ENCODE measurements around the gene UNC5A. TPM values are rescaled to one million over a fixed set of nuclear protein-coding genes. Genes with fewer than 3 reads are reported as not detected.

The UNC5A gene
- total and polyA plus RNA-seq, 11 donors = 0.09 to 0.43 (median 0.20) TPM; not detected in 7

- DNase-seq (peak in 1 of 5 donors; percentile 9), ATAC-seq (no peak)
- intact Hi-C loops (cut with DNase I) = no loop called here
- Histone ChIP-seq H3K36me3 (no peaks in the 10 kb centered on the region), H3K4me3 (no peak overlapping the region), H3K9me3 (no peaks in the 10 kb centered on the region), H3K27me3 (peaks cover 0 to 91% (median 22%) of the 10 kb centered on the region in 9 donors), H3K27ac (no peak overlapping the region), H3K4me1 (no peaks in the 10 kb centered on the region)
- TF ChIP-seq POLR2A (IDR thresholded peaks at IDR 0.05) (no peak), CTCF (IDR thresholded peaks at IDR 0.05) (no peak)
- WGBS, 4 donors = 49 to 67% (median 56%) methylated on average over 13 to 18 of the region's 18 CpGs
Observed at GRCh38 chr5:176847148-176847547, 36.8 kb downstream of the UNC5A start.

GRCh38 chr5:176847726-176848290, 37.4 kb downstream of the UNC5A start:
- H3K27ac ChIP-seq = no peak overlapping the region
- no peak for ATAC-seq
- H3K9me3 ChIP-seq = no peaks in the 10 kb centered on the region
- TF ChIP-seq POLR2A (IDR thresholded peaks at IDR 0.05) (no peak), CTCF (IDR thresholded peaks at IDR 0.05) (no peak)
- no peak overlapping the region for H3K4me3 ChIP-seq
- no peaks in the 10 kb centered on the region for H3K36me3 ChIP-seq
- intact Hi-C loops (cut with DNase I) = no loop called here
- WGBS, 4 donors = 79 to 85% (median 83%) methylated on average over 13 of the region's 13 CpGs
- H3K4me1 ChIP-seq = no peaks in the 10 kb centered on the region
- DNase-seq = peak in 1 of 5 donors; percentile 20
- peaks cover 0 to 85% (median 22%) of the 10 kb centered on the region in 9 donors for H3K27me3 ChIP-seq

- H3K4me3 ChIP-seq = no peak overlapping the region
- intact Hi-C loops (cut with DNase I) = no loop called here
- no peaks in the 10 kb centered on the region for H3K4me1 ChIP-seq
- WGBS, 4 donors = 84 to 89% (median 87%) methylated on average over 11 to 13 of the region's 13 CpGs
- H3K27ac ChIP-seq = no peak overlapping the region
- H3K27me3 ChIP-seq = peaks cover 0 to 76% (median 22%) of the 10 kb centered on the region in 9 donors
- DNase-seq (peak in 1 of 5 donors; percentile 18), ATAC-seq (no peak)
- H3K9me3 ChIP-seq = no peaks in the 10 kb centered on the region
- H3K36me3 ChIP-seq = no peaks in the 10 kb centered on the region
- TF ChIP-seq POLR2A (IDR thresholded peaks at IDR 0.05) (no peak), CTCF (IDR thresholded peaks at IDR 0.05) (no peak)
Observed at GRCh38 chr5:176848651-176849050, 38.3 kb downstream of the UNC5A start.

- intact Hi-C loops (cut with DNase I) = no loop called here
- ATAC-seq (no peak), DNase-seq (peak in 1 of 5 donors; percentile 6)
- WGBS, 4 donors = 31 to 73% (median 71%) methylated on average over 2 to 7 of the region's 7 CpGs
- Histone ChIP-seq H3K27ac (no peak overlapping the region), H3K4me1 (no peaks in the 10 kb centered on the region), H3K27me3 (peaks cover 0 to 70% (median 21%) of the 10 kb centered on the region in 9 donors), H3K36me3 (no peaks in the 10 kb centered on the region), H3K4me3 (no peak overlapping the region), H3K9me3 (no peaks in the 10 kb centered on the region)
- no peak for TF ChIP-seq POLR2A (IDR thresholded peaks at IDR 0.05)
- TF ChIP-seq CTCF (IDR thresholded peaks at IDR 0.05) = no peak
Observed at GRCh38 chr5:176849611-176850227, 39.4 kb downstream of the UNC5A start.

All from heart left ventricle (tissue), 16 donors.